ENCODE data around the gene TAF3. TPM values are rescaled to one million over a fixed set of nuclear protein-coding genes. Genes with fewer than 3 reads are reported as not detected.

The TAF3 gene
- total and polyA plus RNA-seq, 5 donors from 2014 or later = 6.8 to 20.8 (median 8.8) TPM

GRCh38 chr10:7982727-7983126 lies 164.4 kb downstream of the TAF3 start:
- Mint-ChIP-seq H3K36me3 (peaks cover 54% of the 10 kb centered on the region), H3K27ac (no peak overlapping the region), H3K4me1 (peaks cover 0 to 8% (median 3%) of the 10 kb centered on the region in 4 donors), H3K4me3 (no peak overlapping the region), H3K27me3 (no peaks in the 10 kb centered on the region), H3K9me3 (no peaks in the 10 kb centered on the region)
- Histone ChIP-seq H3K4me1 (ENCODE audit: control insufficient read depth, insufficient read depth, low read length, poor library complexity, severe bottlenecking) (no peaks in the 10 kb centered on the region), H3K4me3 (ENCODE audit: low read depth, low read length) (no peak overlapping the region), H3K9me3 (ENCODE audit: control insufficient read depth in 2 of 2, low read length in 2 of 2) (no peaks in the 10 kb centered on the region), H3K27me3 (ENCODE audit: control insufficient read depth, insufficient read depth, low read length) (no peaks in the 10 kb centered on the region), H3K36me3 (ENCODE audit: control insufficient read depth, insufficient read depth, low read length) (peaks cover 29% of the 10 kb centered on the region), H3K27ac (ENCODE audit: insufficient read depth, low read length, poor library complexity, severe bottlenecking) (no peak overlapping the region)
- DNase-seq (no peak), ATAC-seq (ENCODE audit: low read depth in 2 of 2) (no peak)

GRCh38 chr10:7984325-7984724 lies 166.0 kb downstream of the TAF3 start:
- H3K27me3 ChIP-seq (ENCODE audit: control insufficient read depth, insufficient read depth, low read length) = no peaks in the 10 kb centered on the region
- Mint-ChIP-seq H3K36me3 (peaks cover 51% of the 10 kb centered on the region), H3K4me1 (peaks cover 0 to 7% (median 3%) of the 10 kb centered on the region in 4 donors), H3K27ac (no peak overlapping the region), H3K4me3 (no peak overlapping the region), H3K9me3 (no peaks in the 10 kb centered on the region), H3K27me3 (no peaks in the 10 kb centered on the region)
- H3K36me3 ChIP-seq (ENCODE audit: control insufficient read depth, insufficient read depth, low read length) = peaks cover 23% of the 10 kb centered on the region
- no peak for DNase-seq
- ATAC-seq (ENCODE audit: low read depth in 2 of 2) = no peak
- no peak overlapping the region for H3K4me3 ChIP-seq (ENCODE audit: low read depth, low read length)
- H3K4me1 ChIP-seq (ENCODE audit: control insufficient read depth, insufficient read depth, low read length, poor library complexity, severe bottlenecking) = no peaks in the 10 kb centered on the region
- no peak overlapping the region for H3K27ac ChIP-seq (ENCODE audit: insufficient read depth, low read length, poor library complexity, severe bottlenecking)
- no peaks in the 10 kb centered on the region for H3K9me3 ChIP-seq (ENCODE audit: control insufficient read depth in 2 of 2, low read length in 2 of 2)

GRCh38 chr10:7984896-7985295 lies 166.6 kb downstream of the TAF3 start:
- H3K4me1 ChIP-seq (ENCODE audit: control insufficient read depth, insufficient read depth, low read length, poor library complexity, severe bottlenecking) = no peaks in the 10 kb centered on the region
- peaks cover 0 to 4% (median 3%) of the 10 kb centered on the region in 4 donors for H3K4me1 Mint-ChIP-seq

GRCh38 chr10:7986851-7987250 lies 168.5 kb downstream of the TAF3 start:
- no peaks in the 10 kb centered on the region for H3K9me3 ChIP-seq (ENCODE audit: control insufficient read depth in 2 of 2, low read length in 2 of 2)
- Mint-ChIP-seq H3K27me3 (no peaks in the 10 kb centered on the region), H3K9me3 (no peaks in the 10 kb centered on the region), H3K4me3 (no peak overlapping the region), H3K4me1 (peaks cover 0 to 4% (median 2%) of the 10 kb centered on the region in 4 donors), H3K27ac (no peak overlapping the region), H3K36me3 (peaks cover 35% of the 10 kb centered on the region)
- ATAC-seq (ENCODE audit: low read depth in 2 of 2) = no peak
- no peaks in the 10 kb centered on the region for H3K4me1 ChIP-seq (ENCODE audit: control insufficient read depth, insufficient read depth, low read length, poor library complexity, severe bottlenecking)
- H3K36me3 ChIP-seq (ENCODE audit: control insufficient read depth, insufficient read depth, low read length) = peaks cover 9% of the 10 kb centered on the region
- no peak for DNase-seq
- no peaks in the 10 kb centered on the region for H3K27me3 ChIP-seq (ENCODE audit: control insufficient read depth, insufficient read depth, low read length)
- H3K4me3 ChIP-seq (ENCODE audit: low read depth, low read length) = no peak overlapping the region
- no peak overlapping the region for H3K27ac ChIP-seq (ENCODE audit: insufficient read depth, low read length, poor library complexity, severe bottlenecking)

More at GRCh38 chr10:7984896-7985295, 166.6 kb downstream of the TAF3 start:
- H3K27me3 ChIP-seq (ENCODE audit: control insufficient read depth, insufficient read depth, low read length) = no peaks in the 10 kb centered on the region
- H3K9me3 Mint-ChIP-seq = no peaks in the 10 kb centered on the region
- peaks cover 46% of the 10 kb centered on the region for H3K36me3 Mint-ChIP-seq
- H3K27me3 Mint-ChIP-seq = no peaks in the 10 kb centered on the region
- H3K36me3 ChIP-seq (ENCODE audit: control insufficient read depth, insufficient read depth, low read length) = peaks cover 23% of the 10 kb centered on the region
- no peak overlapping the region for H3K27ac ChIP-seq (ENCODE audit: insufficient read depth, low read length, poor library complexity, severe bottlenecking)
- no peaks in the 10 kb centered on the region for H3K9me3 ChIP-seq (ENCODE audit: control insufficient read depth in 2 of 2, low read length in 2 of 2)
- no peak overlapping the region for H3K4me3 ChIP-seq (ENCODE audit: low read depth, low read length)
- H3K4me3 Mint-ChIP-seq = no peak overlapping the region
- DNase-seq (no peak), ATAC-seq (ENCODE audit: low read depth in 2 of 2) (no peak)
- no peak overlapping the region for H3K27ac Mint-ChIP-seq

GRCh38 chr10:7988989-7989388 lies 170.7 kb downstream of the TAF3 start:
- Histone ChIP-seq H3K36me3 (ENCODE audit: control insufficient read depth, insufficient read depth, low read length) (peaks cover 9% of the 10 kb centered on the region), H3K4me3 (ENCODE audit: low read depth, low read length) (no peak overlapping the region), H3K4me1 (ENCODE audit: control insufficient read depth, insufficient read depth, low read length, poor library complexity, severe bottlenecking) (no peaks in the 10 kb centered on the region), H3K27ac (ENCODE audit: insufficient read depth, low read length, poor library complexity, severe bottlenecking) (no peak overlapping the region), H3K9me3 (ENCODE audit: control insufficient read depth in 2 of 2, low read length in 2 of 2) (no peaks in the 10 kb centered on the region), H3K27me3 (ENCODE audit: control insufficient read depth, insufficient read depth, low read length) (no peaks in the 10 kb centered on the region)
- ATAC-seq (ENCODE audit: low read depth in 2 of 2) (no peak), DNase-seq (no peak)
- Mint-ChIP-seq H3K36me3 (peaks cover 37% of the 10 kb centered on the region), H3K4me1 (peaks cover 0 to 9% (median 5%) of the 10 kb centered on the region in 4 donors), H3K9me3 (no peaks in the 10 kb centered on the region), H3K27me3 (no peaks in the 10 kb centered on the region), H3K4me3 (no peak overlapping the region), H3K27ac (peak overlapping the region in 1 of 3 donors; percentile 38)

GRCh38 chr10:7998831-7999230 lies 180.5 kb downstream of the TAF3 start:
- H3K4me3 Mint-ChIP-seq = no peak overlapping the region
- no peaks in the 10 kb centered on the region for H3K27me3 ChIP-seq (ENCODE audit: control insufficient read depth, insufficient read depth, low read length)
- H3K27ac Mint-ChIP-seq = no peak overlapping the region
- DNase-seq = no peak
- H3K4me1 ChIP-seq (ENCODE audit: control insufficient read depth, insufficient read depth, low read length, poor library complexity, severe bottlenecking) = no peaks in the 10 kb centered on the region
- H3K36me3 Mint-ChIP-seq = peaks cover 44% of the 10 kb centered on the region
- H3K27ac ChIP-seq (ENCODE audit: insufficient read depth, low read length, poor library complexity, severe bottlenecking) = no peak overlapping the region
- no peak for ATAC-seq (ENCODE audit: low read depth in 2 of 2)
- peaks cover 10 to 12% of the 10 kb centered on the region in 2 experiments for H3K9me3 ChIP-seq (ENCODE audit: control insufficient read depth in 2 of 2, low read length in 2 of 2)
- no peaks in the 10 kb centered on the region for H3K27me3 Mint-ChIP-seq
- H3K9me3 Mint-ChIP-seq = peaks cover 0 to 16% (median 3%) of the 10 kb centered on the region in 7 donors
- H3K36me3 ChIP-seq (ENCODE audit: control insufficient read depth, insufficient read depth, low read length) = peaks cover 7% of the 10 kb centered on the region
- peaks cover 0 to 8% (median 0%) of the 10 kb centered on the region in 4 donors for H3K4me1 Mint-ChIP-seq
- no peak overlapping the region for H3K4me3 ChIP-seq (ENCODE audit: low read depth, low read length)

- DNase-seq (no peak), ATAC-seq (ENCODE audit: low read depth in 2 of 2) (no peak)
- H3K36me3 ChIP-seq (ENCODE audit: control insufficient read depth, insufficient read depth, low read length) = peaks cover 22% of the 10 kb centered on the region
- no peaks in the 10 kb centered on the region for H3K4me1 ChIP-seq (ENCODE audit: control insufficient read depth, insufficient read depth, low read length, poor library complexity, severe bottlenecking)
- no peak overlapping the region for H3K4me3 ChIP-seq (ENCODE audit: low read depth, low read length)
- Mint-ChIP-seq H3K9me3 (peaks cover 3 to 22% (median 7%) of the 10 kb centered on the region in 7 donors), H3K4me1 (peaks cover 0 to 8% (median 1%) of the 10 kb centered on the region in 4 donors), H3K36me3 (peaks cover 36% of the 10 kb centered on the region), H3K27ac (no peak overlapping the region), H3K27me3 (no peaks in the 10 kb centered on the region), H3K4me3 (no peak overlapping the region)
- peaks cover 19 to 20% of the 10 kb centered on the region in 2 experiments for H3K9me3 ChIP-seq (ENCODE audit: control insufficient read depth in 2 of 2, low read length in 2 of 2)
- H3K27me3 ChIP-seq (ENCODE audit: control insufficient read depth, insufficient read depth, low read length) = no peaks in the 10 kb centered on the region
- no peak overlapping the region for H3K27ac ChIP-seq (ENCODE audit: insufficient read depth, low read length, poor library complexity, severe bottlenecking)
Measured at GRCh38 chr10:8004469-8005000, 186.2 kb downstream of the TAF3 start.
